ENCODE data around the gene AQP6.

GRCh38 chr12:49932533-49933130 lies 40.1 kb upstream of the AQP6 start:
- TF ChIP-seq CTCF (IDR thresholded peaks at IDR 0.05; ENCODE audit: low read length): no peak
- no peak for TF ChIP-seq EZH2phosphoT487 (IDR thresholded peaks at IDR 0.05; ENCODE audit: low read length)
